GM12878 (cell line): Measurements from ENCODE around the gene PPP6C. TPM values are rescaled to one million over a fixed set of nuclear protein-coding genes. Genes with fewer than 3 reads are reported as not detected.
"Not testable (repeated sequence)": the region's sequence is repeated elsewhere in the genome, so short reads cannot be mapped to it uniquely, and the experiment has no call there.

Source experiments
- ATAC-seq: fragments of 200-7000 bp; cut with Tn5 transposase; 3 replicates; pipeline ENCODE4 v1.9.1; 2020; ENCODE audit warnings: mild to moderate bottlenecking, moderate library complexity
- BruUV-seq: library from RNA; stranded (reverse); fragments of 400-500 nt; replicated peaks from 2 replicates; lab custom pipeline; 2021; lab: Mats Ljungman, UMichigan
- CTCF ChIA-PET: fragments of 300-600 bp; sonication (Branson Sonifier 250); formaldehyde crosslinking; extraction: SDS; loops from one replicate; lab custom pipeline; 2021; ENCODE audit warnings: inconsistent platforms; lab: Yijun Ruan, JAX
- POLR2A ChIA-PET: fragments of 350-600 bp; formaldehyde crosslinking; extraction: SDS; loops from one replicate; lab custom pipeline; 2021; ENCODE audit warnings: inconsistent platforms; lab: Charles Lee
- RAD21 ChIA-PET: fragments of 300-600 bp; sonication (Branson Sonifier 250); formaldehyde crosslinking; loops from one replicate; lab custom pipeline; 2023; ENCODE audit warnings: antibody characterized with exemption; ENCODE audit not compliant: unreplicated experiment; lab: Charles Lee
- SMC1A ChIA-PET: fragments of 300-600 bp; sonication (Branson Sonifier 250); formaldehyde crosslinking; loops from one replicate; lab custom pipeline; 2023; ENCODE audit not compliant: unreplicated experiment, uncharacterized antibody; lab: Charles Lee
- DNase-seq: peaks from one replicate; pipeline ENCODE4 v3.0.0-alpha.2; 2011; ENCODE audit warnings: low read depth, low spot score
- FAIRE-seq: peaks from 3 replicates; lab custom pipeline; 2011; peaks lifted over from hg19 to GRCh38; lab: Jason Lieb, UNC
- H2AFZ ChIP-seq: 2 replicates; pipeline ENCODE4 v1.6.0; 2011; ENCODE audit warnings: low read depth, low read length, control low read depth; ENCODE audit not compliant: control insufficient read depth
- H3K27ac ChIP-seq: 2 replicates; pipeline ENCODE4 v1.5.1; 2011; ENCODE audit warnings: control low read depth; ENCODE audit not compliant: control insufficient read depth, insufficient read depth
- H3K27me3 ChIP-seq, 2 experiments: replicated peaks in 1 of 2; 2 replicates each; pipeline versions ENCODE4 v1.6.0 to v1.6.1; 2011; ENCODE audit warnings: low read length in 1 of 2; ENCODE audit not compliant: control insufficient read depth in 2 of 2, insufficient read depth in 2 of 2
- H3K36me3 ChIP-seq, 2 experiments: 2 replicates each; pipeline ENCODE4 v1.5.1; 2011; ENCODE audit warnings: low read length in 1 of 2; ENCODE audit not compliant: control insufficient read depth in 2 of 2, insufficient read depth in 2 of 2
- H3K4me1 ChIP-seq: 2 replicates; pipeline ENCODE4 v1.6.1; 2011; ENCODE audit warnings: mild to moderate bottlenecking, low read length, moderate library complexity, mixed read lengths; ENCODE audit not compliant: control insufficient read depth, insufficient read depth
- H3K4me2 ChIP-seq: 2 replicates; pipeline ENCODE4 v1.6.0; 2011; ENCODE audit warnings: control low read depth; ENCODE audit not compliant: control insufficient read depth, insufficient read depth
- H3K4me3 ChIP-seq: fragments of 200-600 bp; sonication (generic); 2 replicates; pipeline ENCODE4 v1.5.1; 2016
- H3K79me2 ChIP-seq: 2 replicates; pipeline ENCODE4 v1.6.0; 2011; ENCODE audit warnings: low read length; ENCODE audit not compliant: control insufficient read depth, insufficient read depth
- H3K9ac ChIP-seq: 2 replicates; pipeline ENCODE4 v1.8.0; 2011; ENCODE audit warnings: low read length, control low read depth, mixed read lengths; ENCODE audit not compliant: control insufficient read depth, insufficient read depth
- H3K9me3 ChIP-seq: replicated peaks from 3 replicates; pipeline ENCODE4 v1.5.1; 2011; ENCODE audit warnings: mild to moderate bottlenecking, low read length; ENCODE audit not compliant: control insufficient read depth, insufficient read depth
- H4K20me1 ChIP-seq: 2 replicates; pipeline ENCODE4 v1.6.0; 2011; ENCODE audit not compliant: control insufficient read depth, insufficient read depth
- CBFB ChIP-seq: IDR thresholded peaks from 2 replicates; pipeline ENCODE4 v1.6.1; 2016; ENCODE audit warnings: antibody characterized with exemption, low read depth
- FOXM1 ChIP-seq: IDR thresholded peaks from 2 replicates; pipeline ENCODE4 v1.6.1; 2012; ENCODE audit warnings: low read depth, mild to moderate bottlenecking, inconsistent platforms, low read length, moderate library complexity
- IRF4 ChIP-seq: IDR thresholded peaks from 2 replicates; pipeline ENCODE4 v1.6.1; 2011; ENCODE audit warnings: low read depth, low read length
- NFXL1 ChIP-seq: fragments of 450-650 bp; IDR thresholded peaks from 2 replicates; pipeline ENCODE4 v1.6.1; 2017; ENCODE audit warnings: antibody characterized with exemption, mild to moderate bottlenecking, borderline replicate concordance
- PAX5 ChIP-seq: IDR thresholded peaks from 2 replicates; pipeline ENCODE4 v1.6.1; 2011; ENCODE audit warnings: low read depth, low read length, borderline replicate concordance
- POLR2AphosphoS5 ChIP-seq: IDR thresholded peaks from 2 replicates; pipeline ENCODE4 v1.6.1; 2011; ENCODE audit warnings: mild to moderate bottlenecking, low read length, inconsistent platforms
- SMARCA5 ChIP-seq: fragments of 450-650 bp; IDR thresholded peaks from 2 replicates; pipeline ENCODE4 v1.6.1; 2017; ENCODE audit warnings: mild to moderate bottlenecking
- SUPT20H ChIP-seq: IDR thresholded peaks from 2 replicates; pipeline ENCODE4 v1.6.1; 2011; ENCODE audit warnings: low read depth, mild to moderate bottlenecking, low read length, moderate library complexity, borderline replicate concordance; ENCODE audit not compliant: control insufficient read depth
- WGBS: methylation state at CpG from one replicate; pipeline ENCODE4 v1.1.6; 2016; ENCODE audit warnings: low lambda C conversion rate; ENCODE audit not compliant: insufficient replicate concordance, insufficient coverage; ENCODE audit errors: missing lambda C conversion rate; 5-methylcytosine and 5-hydroxymethylcytosine counted together
- in situ Hi-C: fragments of 300-500 bp; cut with MboI; formaldehyde crosslinking; loops from 9 replicates; pipeline ENCODE4 v1.14.3; 2018; ENCODE audit warnings: mixed read lengths
- intact Hi-C: fragments of 100-400 bp; cut with micrococcal nuclease; formaldehyde crosslinking; loops from one replicate; pipeline ENCODE4 v1.14.2; 2022; ENCODE audit not compliant: unreplicated experiment
- polyA plus RNA-seq, 11 experiments: library from polyadenylated mRNA; depleted of rRNA in 4 of 11; unstranded in 6 of 11; stranded (reverse) in 5 of 11; fragments of >200 nt; fragmentation: Nextera tagmentation in 4 of 11; fragmentation: Illumina TruSeq in 1 of 11; extraction: Ambion mirVana in 4 of 11; extraction: Trizol in 1 of 11; gene quantifications; 1 replicate in 1 of 11; 2 replicates in 10 of 11; pipeline versions ENCODE4 v1.2.1 to v1.2.3, GENCODE V29; 2011 to 2016; ENCODE audit warnings: inconsistent platforms in 2 of 11, missing spikeins in 2 of 11, low read depth in 1 of 11
- total RNA-seq, 4 experiments: library from RNA; depleted of rRNA in 3 of 4; stranded (reverse); fragments of >200 nt in 3 of 4; fragmentation: Illumina TruSeq in 1 of 4; extraction: Trizol in 1 of 4; gene quantifications; 2 replicates each; pipeline versions ENCODE4 v1.2.1 to v1.2.3, GENCODE V29; 2013 to 2021
- TF ChIP-seq, protein P1 (sequence below): IDR thresholded peaks from 2 replicates; pipeline ENCODE4 v1.6.1; 2011; ENCODE audit warnings: low read depth, mild to moderate bottlenecking, low read length, moderate library complexity, borderline replicate concordance; ENCODE audit errors: extremely low read depth
- TF ChIP-seq, protein P2 (sequence below): fragments of 450-650 bp; IDR thresholded peaks from 2 replicates; pipeline ENCODE4 v1.6.1; 2018; ENCODE audit warnings: borderline replicate concordance, mild to moderate bottlenecking; ENCODE audit not compliant: partially characterized antibody

Gene PPP6C
- total and polyA plus RNA-seq, 10 of the 15 experiments (the other 5 are each of a cell fraction or from before 2014, with no cell fraction given), result 26.8 to 45.3 (median 37.1) TPM

DNA sequence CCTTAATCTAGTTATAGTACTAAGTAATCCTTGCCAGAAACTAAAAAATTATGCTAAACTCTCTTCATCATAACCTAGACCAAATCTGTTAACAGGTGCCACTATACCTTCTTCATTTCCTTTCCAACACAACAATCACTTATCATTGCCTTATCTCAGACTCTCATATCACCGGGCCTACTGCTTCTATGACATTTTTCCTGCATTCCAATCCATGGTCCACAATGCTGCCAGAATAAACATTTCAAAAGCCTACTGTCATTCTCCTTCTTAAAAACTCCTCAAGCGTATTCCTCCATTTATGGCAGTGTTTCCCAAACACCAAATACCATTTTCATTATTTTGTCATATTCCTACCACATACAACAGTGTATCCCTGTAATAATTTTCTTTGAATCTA is 6.5 kb downstream of the PPP6C start (continued):
- TF ChIP-seq, protein P1, sequence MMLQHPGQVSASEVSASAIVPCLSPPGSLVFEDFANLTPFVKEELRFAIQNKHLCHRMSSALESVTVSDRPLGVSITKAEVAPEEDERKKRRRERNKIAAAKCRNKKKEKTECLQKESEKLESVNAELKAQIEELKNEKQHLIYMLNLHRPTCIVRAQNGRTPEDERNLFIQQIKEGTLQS, result no peak

DNA sequence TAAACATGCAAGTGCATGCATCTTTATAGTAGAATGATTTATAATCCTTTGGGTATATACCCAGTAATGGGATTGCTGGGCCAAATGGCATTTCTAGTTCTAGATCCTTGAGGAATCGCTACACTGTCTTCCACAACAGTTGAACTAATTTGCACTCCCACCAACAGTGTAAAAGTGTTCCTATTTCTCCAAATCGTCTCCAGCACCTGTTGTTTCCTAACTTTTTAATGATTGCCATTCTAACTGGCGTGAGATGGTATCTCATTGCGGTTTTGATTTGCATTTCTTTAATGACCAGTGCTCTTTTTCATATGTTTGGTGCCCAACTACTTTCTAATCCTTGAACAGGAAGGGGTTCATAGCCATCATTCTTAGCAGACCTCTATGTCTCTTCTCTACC is 7.8 kb downstream of the PPP6C start:
- CTCF ChIA-PET, BruUV-seq, DNase-seq, in situ Hi-C loops, H4K20me1 ChIP-seq, H3K36me3 ChIP-seq, H3K9ac ChIP-seq, FAIRE-seq, RAD21 ChIA-PET, intact Hi-C loops, ATAC-seq, H2AFZ ChIP-seq, H3K27ac ChIP-seq, H3K4me3 ChIP-seq, H3K4me2 ChIP-seq, H3K9me3 ChIP-seq, H3K4me1 ChIP-seq, H3K27me3 ChIP-seq: not testable (repeated sequence)
- 89% methylated on average over 4 of the region's 4 CpGs for WGBS
- ChIA-PET POLR2A (interaction anchor here (1.0 to 1.1 kb wide), 2 partner anchors 17 to 57 kb away, joined by 3 to 4 read pairs; no protein-coding TSS in a partner anchor), SMC1A (interaction anchor here (0.6 kb wide), 1 partner anchor 61 kb away, joined by 3 read pairs; no protein-coding TSS in a partner anchor)
- peaks cover 63% of the 10 kb centered on the region for H3K79me2 ChIP-seq

DNA sequence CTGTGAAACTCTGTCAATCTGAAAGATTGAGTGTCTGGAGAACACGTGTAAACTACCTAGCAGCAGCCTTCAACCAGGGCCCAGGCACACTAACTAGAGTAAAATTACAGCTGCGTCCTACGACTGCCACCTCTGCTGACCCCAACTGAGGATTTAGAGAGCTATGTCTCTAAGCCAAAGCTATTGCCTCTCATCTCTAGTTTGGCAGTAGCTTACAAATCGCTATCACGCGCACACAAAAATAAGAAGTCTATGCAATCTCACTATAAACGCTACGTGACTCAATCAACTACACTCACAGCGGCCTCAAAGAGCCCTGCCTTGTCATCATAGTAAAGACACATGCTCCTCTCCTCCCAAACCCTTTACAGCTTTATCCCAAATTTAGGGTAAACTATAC is 8.7 kb downstream of the PPP6C start:
- in situ Hi-C loops, result no loop called here
- TF ChIP-seq NFXL1 (no peak), POLR2AphosphoS5 (no peak), FOXM1 (no peak), SUPT20H (no peak), PAX5 (no peak), IRF4 (no peak), SMARCA5 (no peak), CBFB (no peak)
- TF ChIP-seq, protein P2, sequence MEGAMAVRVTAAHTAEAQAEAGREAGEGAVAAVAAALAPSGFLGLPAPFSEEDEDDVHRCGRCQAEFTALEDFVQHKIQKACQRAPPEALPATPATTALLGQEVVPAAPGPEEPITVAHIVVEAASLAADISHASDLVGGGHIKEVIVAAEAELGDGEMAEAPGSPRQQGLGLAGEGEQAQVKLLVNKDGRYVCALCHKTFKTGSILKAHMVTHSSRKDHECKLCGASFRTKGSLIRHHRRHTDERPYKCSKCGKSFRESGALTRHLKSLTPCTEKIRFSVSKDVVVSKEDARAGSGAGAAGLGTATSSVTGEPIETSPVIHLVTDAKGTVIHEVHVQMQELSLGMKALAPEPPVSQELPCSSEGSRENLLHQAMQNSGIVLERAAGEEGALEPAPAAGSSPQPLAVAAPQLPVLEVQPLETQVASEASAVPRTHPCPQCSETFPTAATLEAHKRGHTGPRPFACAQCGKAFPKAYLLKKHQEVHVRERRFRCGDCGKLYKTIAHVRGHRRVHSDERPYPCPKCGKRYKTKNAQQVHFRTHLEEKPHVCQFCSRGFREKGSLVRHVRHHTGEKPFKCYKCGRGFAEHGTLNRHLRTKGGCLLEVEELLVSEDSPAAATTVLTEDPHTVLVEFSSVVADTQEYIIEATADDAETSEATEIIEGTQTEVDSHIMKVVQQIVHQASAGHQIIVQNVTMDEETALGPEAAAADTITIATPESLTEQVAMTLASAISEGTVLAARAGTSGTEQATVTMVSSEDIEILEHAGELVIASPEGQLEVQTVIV, result no peak

More for the DNA sequence above, 8.7 kb downstream of the PPP6C start:
- H3K4me1 ChIP-seq, result no peaks in the 10 kb centered on the region
- SMC1A ChIA-PET, result no interaction called here
- peaks cover 0 to 1% of the 10 kb centered on the region in 2 experiments; a peak in 1 of 4 replicates for H3K36me3 ChIP-seq
- no peaks in the 10 kb centered on the region for H4K20me1 ChIP-seq
- H3K27me3 ChIP-seq, result no peaks in the 10 kb centered on the region
- ATAC-seq, result no peak
- peaks cover 58% of the 10 kb centered on the region for H3K79me2 ChIP-seq
- WGBS, result 88% methylated on average over 9 of the region's 9 CpGs
- H3K9me3 ChIP-seq, result no peaks in the 10 kb centered on the region
- no peak overlapping the region for H3K4me2 ChIP-seq
- H3K4me3 ChIP-seq, result no peak overlapping the region
- POLR2A ChIA-PET, result interaction anchor here (0.8 to 1.0 kb wide), 2 partner anchors 16 to 61 kb away, joined by 3 to 4 read pairs; partner anchors contain the start of gene HSPA5
- no peak overlapping the region for H3K27ac ChIP-seq
- H3K9ac ChIP-seq, result no peak overlapping the region
- CTCF ChIA-PET, result interaction anchor here (1.1 kb wide), 1 partner anchor 408 kb away, joined by 3 read pairs; no protein-coding TSS in a partner anchor
- no peak for FAIRE-seq
- no TSS peak for BruUV-seq
- RAD21 ChIA-PET, result no interaction called here
- DNase-seq, result no peak
- no peak overlapping the region for H2AFZ ChIP-seq
- intact Hi-C loops, result no loop called here
